ENCODE results near the gene GPR135.
A peak's percentile ranks its signal among the peaks of the same experiment; 100 is the strongest.

Gene GPR135, protein sequence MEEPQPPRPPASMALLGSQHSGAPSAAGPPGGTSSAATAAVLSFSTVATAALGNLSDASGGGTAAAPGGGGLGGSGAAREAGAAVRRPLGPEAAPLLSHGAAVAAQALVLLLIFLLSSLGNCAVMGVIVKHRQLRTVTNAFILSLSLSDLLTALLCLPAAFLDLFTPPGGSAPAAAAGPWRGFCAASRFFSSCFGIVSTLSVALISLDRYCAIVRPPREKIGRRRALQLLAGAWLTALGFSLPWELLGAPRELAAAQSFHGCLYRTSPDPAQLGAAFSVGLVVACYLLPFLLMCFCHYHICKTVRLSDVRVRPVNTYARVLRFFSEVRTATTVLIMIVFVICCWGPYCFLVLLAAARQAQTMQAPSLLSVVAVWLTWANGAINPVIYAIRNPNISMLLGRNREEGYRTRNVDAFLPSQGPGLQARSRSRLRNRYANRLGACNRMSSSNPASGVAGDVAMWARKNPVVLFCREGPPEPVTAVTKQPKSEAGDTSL

DNA sequence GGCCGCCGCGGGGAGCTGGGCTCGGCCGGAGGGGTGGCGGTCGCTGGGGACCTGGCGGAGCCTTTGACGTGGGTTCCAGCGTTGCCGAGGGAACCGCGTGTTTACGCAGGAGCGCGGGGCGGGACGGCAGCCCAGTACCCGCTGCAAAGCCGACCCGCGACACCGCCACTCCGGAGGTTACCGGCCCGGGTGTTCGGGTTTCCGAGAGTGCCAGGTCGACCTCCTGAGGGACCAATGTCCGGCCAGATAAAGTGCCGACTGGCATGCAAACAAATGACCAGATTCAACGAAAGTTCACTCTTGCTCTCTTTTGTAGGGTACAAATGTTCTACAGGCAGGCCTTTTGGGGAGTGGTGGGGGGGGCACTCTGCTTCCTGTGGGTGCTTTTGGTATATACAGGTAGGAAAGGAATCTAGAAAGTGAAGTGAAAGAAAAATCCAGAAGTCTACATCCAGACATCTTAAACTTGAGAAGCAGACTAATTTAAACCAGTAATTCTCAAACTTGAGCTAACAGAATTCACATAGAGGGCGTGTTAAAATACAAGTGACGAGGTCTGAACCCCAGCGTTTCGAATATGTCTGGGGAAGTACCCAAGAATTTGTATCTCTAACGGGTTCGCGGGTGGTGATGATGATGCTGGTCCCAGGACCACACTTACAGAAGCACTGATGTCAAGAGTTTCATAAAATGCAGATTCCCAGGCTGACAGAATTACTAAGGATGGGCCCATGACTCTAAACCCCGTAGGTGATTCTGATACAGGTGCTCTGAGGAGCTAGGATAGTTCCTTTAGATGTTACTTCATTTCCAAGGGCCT, at the start of gene GPR135:
Gene GPR135 (minus strand): TSS at position 65 of the 820 bp plus-strand sequence. CDS start 154 bp downstream, outside the sequence.
- DNase-seq: peak; percentile 31

DNA sequence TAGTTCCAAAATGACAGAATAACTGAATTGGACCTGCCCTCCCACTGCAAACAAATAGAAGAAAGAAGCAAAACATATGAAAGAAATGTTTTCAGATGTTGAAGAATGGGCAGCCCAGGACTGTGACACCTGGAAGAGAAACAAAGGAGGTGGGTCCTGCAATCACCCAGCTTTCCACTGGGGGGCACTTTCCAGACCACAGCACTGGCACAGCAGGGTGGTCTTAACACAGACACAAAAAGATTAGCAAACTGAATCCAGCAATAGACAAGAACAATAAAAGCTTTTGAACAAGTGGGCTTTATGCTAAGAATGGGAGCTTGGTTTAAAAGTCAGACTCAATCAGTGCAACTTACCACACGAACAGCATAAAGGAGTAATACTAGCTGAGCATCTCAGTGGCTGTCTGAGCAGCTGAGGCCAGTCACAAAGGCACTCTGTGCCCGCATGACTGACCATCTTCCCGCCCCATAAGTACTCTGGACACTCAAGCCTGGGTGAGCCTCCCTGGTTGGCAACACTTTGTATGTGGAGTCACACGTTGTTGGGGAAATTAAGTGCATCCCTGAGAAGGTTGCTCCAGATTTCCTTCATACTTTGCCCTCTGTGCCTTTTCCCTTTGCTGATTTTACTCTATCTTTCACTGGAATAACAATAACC, 46.9 kb upstream of the GPR135 start:
- no peak for DNase-seq

DNA sequence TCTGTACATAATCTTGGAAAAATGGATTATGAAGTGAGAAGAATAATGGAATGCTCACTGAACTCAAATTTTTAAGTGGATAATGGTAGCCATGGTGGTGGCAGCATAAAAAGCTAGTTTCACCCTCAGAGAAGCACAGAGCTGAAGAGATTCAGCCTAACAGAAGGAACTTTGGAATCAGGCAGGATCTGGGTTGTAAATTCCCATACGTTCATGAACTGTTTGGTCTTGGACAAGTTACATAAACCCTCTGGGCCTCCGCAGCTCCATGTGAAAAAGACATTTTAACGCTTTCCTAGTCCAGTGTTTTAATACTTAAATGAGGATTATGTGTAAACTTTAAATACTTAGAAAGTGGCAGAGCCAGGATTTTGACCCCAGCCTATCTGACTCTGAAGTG, 45.8 kb upstream of the GPR135 start:
- no peak for DNase-seq

DNA sequence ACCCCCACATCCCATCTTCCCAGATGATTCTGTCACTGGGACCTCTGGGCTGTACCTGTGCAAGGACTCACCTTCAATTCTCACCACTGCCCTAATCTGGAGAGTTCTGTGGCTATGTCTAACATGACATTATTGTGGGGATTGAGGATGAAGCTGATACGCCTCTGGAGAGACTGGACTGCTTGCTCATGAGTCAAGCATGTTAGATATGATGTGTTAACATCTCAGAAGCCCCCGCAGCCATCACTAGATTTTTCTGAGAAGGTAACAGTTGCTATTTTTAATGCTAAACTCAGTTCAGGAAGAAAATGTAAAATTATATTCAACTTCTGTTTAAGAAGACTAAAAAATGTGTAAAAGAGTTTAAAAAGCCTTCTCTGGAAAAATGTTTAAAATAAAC, 44.8 kb upstream of the GPR135 start:
- no peak for DNase-seq

DNA sequence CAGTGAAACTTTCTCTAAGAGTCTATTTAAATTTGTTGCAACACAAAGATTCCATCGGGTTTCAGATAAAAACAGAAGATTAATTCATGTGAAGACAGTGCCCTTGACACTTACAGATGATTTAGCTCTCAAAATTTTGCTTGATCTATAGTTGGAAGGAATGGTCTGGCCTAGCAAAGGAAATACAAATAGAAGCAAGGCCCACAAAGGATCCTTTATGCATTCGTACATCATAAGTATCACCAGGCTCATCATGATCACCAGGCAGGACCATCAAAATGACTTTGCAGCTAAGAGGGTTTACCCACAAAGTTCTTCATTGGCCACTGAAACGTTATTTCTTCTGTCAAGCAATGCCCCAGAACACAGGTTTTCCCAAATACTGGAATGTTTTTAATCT, 43.9 kb upstream of the GPR135 start:
- DNase-seq: no peak

DNA sequence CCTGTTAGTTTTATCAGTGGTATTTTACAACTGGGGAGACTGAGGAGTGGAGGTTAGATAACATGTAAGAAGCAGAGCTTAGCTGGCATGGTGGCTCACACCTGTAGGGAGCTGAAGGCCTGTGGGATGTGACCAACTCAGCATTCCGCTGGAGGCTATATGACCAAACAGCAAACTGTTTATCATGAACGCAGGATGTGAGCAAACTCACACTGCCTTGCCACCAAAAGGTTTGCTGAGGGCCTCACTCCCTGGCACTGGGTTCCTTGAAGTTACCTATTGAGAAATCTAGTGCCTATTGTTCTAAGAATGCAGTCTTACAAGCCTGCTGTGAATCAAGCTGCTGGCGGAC, 42.5 kb upstream of the GPR135 start:
- DNase-seq: no peak

DNA sequence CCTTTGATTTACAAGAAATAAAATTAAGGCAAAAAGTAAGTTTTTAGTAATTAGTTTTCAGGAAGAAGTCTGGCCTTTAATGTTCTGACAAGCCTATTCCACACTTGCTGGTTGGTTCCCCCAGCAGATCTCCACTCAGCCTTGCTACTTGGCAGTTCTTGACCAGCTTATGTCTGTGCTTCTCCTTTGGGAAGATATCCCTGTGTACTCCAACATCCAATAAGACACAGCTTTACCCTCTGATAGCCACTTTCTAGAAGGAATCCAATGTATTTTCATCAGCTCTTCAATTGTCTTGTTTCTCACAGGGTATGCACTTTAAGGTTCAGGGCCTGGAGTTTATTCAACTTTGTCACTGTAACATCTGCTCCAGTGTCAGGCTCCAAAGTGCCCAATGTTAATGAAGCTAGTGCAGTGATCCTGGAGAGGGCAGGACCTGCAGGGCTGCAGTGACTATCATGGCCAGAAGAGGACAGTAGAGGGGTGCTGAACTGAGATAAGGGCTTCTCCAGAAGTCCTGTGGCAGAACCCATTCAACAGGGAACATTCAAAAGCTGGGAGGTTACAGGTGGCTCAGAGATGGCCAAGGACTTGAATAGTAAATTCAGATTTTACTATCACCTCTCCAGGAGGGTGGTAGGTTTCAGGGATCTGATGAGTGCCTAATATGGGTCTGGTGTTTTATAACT, 42.0 kb upstream of the GPR135 start:
- DNase-seq: peak; percentile 38

DNA sequence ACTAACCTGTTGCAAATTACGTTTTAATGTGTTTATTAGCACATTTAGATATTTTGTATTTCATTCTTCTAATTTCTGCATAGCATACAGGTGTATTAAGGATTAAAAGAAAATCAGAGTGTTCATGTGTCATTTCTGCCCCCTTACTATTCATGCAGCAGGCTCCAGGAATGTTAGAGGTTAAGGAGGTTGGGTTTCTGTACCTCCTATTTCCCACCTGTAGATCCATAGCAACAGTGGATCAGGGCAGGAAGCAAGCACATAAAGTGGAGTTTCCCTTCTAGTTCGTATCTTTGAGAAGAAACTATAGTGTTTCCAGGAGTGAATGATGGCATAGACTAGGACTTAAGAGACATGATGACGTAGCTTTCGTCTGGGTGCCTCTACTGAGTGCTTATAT, 38.1 kb upstream of the GPR135 start:
- DNase-seq: no peak

DNA sequence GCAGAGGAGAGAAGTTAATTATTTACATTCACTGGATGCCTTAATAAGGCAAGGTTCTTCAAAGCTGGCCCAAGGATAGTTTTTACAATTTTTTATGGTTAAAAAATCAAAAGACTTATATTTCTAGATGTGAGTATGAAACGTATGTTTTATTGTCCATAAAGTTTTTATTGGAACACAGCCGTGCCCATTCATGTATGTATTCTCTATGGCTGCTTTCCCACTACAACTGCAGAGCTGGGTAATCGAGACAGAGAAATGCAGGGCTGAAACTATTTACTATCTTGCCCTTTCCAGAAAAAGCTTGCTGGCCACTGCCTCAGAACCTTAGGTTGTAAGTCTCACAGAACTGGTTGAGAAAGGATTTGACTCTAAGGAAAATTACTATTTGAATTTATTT, 35.6 kb upstream of the GPR135 start:
- DNase-seq: no peak

DNA sequence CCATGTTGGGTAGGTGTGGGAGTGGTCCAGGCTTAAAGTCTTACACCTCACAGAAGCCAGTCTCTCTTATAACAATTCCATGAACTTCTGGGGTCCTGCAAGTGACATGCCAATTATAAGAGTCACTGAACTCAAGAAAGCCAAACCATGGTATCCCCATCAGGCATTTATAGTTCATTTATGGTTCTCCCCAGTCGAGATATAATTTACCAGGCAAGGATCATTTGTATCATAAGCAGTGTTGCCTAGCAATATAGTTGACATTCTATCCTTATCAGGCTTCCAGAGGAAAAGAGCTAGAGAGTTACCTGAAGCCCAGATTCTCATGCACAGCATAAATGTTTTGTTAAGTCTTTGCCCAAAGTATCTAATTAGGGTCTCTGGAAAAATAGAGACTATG, 27.2 kb upstream of the GPR135 start:
- no peak for DNase-seq

DNA sequence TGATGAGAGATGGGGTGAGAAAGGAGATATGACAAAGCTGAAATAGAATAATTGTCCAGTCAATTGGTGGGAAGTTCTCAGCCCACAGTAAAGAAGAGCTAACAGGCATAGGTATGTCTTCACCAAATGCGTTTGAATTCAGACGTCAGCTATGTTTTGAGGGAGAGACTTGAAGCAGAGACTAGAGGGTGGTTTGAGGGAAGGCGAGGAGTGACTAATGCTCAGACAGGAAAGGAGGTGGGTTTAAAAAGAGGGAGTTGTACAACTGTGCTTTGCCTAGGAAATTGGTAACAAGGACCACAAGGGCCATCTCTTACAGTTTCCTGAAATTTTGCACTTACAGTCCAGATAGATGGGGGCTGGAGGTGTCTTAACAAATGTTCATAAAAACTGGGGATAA, 25.6 kb upstream of the GPR135 start:
- DNase-seq: no peak

DNA sequence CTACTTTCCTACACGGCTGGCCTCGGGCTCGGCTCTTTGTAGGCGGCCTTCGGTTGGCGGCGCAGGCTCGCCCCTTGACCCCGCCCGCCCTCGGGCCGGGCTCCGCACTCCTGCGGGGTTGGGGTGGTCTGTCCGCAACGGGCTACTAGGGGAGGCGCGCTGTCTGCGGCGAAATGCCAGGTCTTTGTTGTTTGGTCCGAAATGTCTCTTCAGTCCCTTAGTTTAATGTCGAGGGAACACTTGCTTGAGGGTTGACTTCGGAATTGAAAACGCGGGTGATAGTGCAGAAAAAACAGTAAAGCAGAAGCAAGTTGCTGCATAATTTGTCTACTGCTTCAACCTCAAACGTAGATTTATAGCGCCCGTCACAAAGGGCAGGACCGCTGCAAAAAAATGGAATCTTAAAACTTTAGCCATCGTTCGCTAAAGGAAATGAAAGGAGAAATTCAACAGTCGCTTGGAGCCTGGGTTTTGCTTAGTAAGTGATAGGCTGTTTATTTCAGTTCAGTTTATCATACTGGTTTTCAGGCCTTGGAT, 19.5 kb upstream of the GPR135 start:
- no peak for DNase-seq

DNA sequence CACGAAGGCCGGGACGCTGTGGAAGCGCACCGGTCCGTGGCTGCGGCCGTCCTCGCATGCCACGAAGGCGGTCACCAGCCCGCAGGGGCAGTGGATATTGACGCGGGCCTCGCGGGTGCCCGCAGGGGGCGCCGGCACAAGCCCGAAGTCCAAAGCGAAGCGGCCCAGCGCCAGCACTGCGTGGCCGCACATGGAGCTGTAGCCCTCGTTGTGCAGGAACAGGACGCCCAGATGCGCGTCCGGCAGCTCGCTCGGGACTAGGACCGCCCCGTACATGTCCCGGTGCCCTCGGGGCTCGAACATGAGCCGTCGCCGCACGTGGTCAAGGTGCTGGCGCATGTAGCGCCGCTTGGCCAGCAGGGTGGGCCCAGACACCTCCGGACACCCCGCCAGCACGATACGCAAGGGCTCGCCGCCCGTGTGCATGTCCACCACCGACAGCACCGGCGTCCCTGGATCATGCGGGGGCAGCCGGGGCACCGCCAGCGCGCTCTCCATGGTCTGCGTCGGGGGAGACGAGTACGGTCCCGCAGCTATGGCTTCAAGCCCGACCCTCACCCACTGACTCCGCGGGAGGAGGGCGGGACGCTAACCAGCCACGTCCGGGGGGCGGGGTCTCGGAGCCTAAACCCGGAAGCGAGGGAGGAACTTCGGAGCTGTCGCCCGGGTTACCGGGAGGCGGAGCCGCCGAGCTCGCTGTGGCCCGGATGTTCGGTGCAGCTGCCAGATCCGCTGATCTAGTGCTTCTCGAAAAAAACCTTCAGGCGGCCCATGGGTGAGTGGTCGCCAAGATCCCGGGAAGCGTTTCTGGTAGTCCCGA, 18.8 kb upstream of the GPR135 start, which contains the start of the genes JKAMP and L3HYPDH:
Gene JKAMP (plus strand): TSS at position 699 of the 820 bp plus-strand sequence. CDS start 73 bp downstream, at position 772.
Gene L3HYPDH (minus strand): TSS at position 590 of the 820 bp plus-strand sequence. CDS start 92 bp downstream, at position 498.
- peak; percentile 99 for DNase-seq

DNA sequence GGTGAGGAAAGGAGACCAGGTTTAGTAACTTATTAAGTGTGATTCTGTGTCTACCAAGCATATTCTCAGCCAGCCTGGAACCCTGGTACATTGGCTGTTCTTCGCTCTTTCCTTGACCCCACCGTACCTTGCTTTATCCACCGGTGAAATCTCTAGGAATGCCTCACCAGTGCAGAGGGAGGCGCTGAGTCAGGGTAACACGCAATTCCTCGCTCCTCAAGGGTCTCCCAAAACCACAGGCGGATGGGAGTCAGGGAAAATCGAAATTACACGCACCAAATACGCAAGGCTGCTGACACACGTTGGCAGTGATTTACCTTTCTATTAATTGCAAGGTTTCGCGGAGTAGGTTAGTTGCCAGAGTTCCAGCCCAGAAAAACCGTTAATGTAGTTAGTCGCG, 18.2 kb upstream of the GPR135 start:
- no peak for DNase-seq

DNA sequence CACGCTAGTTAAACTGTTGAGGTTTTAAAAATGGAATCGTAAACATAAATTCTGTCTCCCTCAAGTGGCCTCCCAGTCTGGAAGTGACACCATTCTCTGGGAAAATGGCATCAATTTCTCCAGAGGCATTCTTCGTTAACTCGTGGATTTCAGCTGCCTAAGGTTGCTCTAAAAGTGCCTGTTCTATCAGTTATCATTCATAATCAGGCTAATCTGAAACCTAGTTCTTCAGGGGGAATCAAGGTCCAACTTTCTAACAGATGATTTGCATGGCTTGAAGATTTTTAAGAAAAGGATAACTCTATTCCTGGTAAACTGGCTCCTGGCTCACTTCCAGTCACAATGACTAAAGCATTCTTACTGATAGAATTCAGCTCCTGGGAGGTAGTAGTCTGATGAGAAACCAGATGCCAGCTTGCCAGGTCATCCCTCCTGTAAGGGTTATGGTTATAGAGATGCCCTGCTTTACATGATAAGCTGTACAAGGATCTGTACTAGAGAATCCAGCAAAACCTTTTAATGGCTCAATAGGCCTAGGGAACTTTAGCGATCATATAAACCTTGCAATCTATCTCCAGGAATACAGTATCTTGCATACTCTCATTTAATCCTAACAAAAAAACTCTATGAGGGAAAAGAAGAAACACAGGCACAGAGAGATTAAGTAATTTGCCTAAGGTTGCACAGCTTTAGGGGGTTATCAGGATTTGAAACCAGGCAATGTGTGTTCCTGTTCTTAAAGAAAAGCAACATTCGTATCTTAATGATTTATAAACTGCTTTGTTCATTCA, 17.6 kb upstream of the GPR135 start:
- DNase-seq: no peak

DNA sequence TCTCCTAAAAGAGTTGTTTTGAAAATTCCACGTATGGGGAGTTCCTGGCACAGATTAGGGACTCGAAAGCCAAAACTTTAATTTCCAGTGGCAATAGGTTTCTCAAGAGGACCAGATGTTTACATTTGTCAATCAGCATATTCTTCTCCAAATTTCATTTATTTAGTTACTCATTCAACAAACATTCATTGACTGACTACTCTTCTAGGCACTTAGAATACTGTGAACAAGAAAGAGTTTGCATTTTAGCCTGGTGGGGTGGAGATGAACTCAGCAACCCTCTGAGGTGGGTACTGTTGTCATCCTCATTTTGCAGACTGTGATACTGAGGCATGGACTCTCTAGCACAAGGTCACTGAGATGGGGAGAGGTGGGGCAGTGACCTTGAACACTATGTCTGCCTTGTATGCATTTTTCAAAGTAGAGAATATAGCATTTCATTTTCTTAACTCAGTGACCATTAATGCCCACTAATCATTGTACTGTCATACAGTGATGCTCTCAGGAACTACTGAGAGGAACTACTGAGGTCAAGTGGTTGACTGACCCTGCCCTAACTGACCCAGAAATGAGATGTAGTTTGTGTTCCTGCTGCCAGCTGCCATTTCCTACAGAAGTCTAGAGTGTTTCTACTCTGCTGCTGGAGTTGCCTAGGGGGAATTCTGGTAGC, 16.8 kb upstream of the GPR135 start:
- DNase-seq: no peak

DNA sequence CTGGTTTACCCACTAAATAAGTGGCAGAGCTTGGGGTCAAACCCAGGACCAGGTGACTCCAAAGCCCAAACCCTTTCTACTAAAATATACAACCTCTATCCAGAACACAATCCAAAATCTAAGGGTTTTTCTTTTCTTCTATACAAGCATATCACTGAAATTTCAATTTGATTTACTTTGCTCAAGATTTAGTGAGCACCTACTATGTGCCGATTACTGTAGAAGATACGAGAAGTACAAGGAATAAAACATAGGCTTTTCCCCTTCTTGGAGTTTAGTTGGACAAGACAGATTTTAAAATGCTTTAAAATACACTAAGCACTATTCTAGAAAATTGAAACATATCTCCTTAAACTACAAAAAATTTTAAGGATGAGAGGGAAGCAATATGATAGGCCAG, 16.2 kb upstream of the GPR135 start:
- DNase-seq: no peak

DNA sequence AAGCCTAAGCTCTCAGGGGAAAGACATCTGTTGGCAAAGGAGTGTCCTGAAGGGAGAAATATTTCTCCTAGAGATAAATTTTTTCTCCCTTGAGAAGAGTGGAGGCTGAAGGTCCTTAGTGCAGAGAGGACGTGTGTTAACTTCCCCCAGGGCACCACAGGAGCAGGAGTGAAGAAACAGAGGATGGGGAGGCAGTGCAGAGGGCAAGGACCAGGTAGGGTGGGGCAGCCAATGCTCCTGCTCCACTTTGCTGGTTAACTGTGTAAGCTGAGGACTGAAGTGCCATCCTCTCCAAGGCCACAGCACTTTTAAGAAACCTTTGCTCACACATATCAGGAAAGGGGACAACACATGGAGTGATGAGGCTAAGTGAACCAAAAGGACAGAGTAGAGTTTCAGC, 15.0 kb upstream of the GPR135 start:
- no peak for DNase-seq

DNA sequence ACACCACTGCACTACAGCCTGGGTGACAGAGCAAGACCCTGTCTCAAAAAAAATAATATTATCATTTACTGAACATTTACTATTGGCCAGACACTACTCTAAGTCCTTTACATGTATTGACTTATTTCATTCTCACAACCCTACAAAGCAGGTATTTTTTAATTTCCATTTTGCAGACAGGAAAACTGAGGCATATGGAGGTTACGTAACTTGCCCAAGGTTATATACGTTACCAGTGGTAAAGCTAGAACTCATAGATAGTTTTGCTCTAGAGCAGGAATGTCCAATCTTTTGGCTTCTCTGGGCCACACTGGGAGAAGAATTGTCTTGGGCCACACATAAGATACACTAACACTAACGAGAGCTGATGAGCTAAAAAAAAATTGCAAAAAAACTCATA, 13.4 kb upstream of the GPR135 start:
- DNase-seq: no peak

DNA sequence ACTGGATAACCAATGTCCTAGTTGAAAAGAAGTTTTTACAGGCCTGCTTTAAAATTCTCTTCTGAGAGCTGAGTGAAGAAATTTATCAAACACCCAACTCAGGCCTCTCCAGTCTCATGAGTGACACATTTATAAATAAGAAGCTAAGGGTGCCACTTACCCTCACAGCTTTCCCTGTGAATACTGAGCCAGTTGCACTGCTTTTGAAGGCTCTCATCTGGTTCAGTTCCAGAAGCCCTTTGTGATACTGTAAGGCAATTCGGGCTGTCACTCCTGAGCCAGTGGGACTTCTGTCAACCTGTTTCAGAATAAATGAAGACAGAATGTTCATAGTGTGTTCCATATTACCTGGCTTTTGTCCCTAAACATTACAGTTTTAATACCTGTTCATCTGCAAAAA, 10.5 kb upstream of the GPR135 start:
- DNase-seq: no peak
